Measurements from ENCODE around the gene SH2D7. TPM values are rescaled to one million over a fixed set of nuclear protein-coding genes. Genes with fewer than 3 reads are reported as not detected.

The SH2D7 gene
- polyA plus RNA-seq, 1 of the 3 experiments (the other 2 are of a cell fraction): not detected

- H4K20me1 ChIP-seq (ENCODE audit: insufficient read depth): peaks cover 4% of the 10 kb centered on the region; the same call in 1 of the 2 replicates
- H3K27ac ChIP-seq (ENCODE audit: low read depth in 2 of 2, low read length in 1 of 2): peak overlapping the region; percentile 30 to 88; a peak in 3 of 4 replicates
- ChIA-PET CTCF (interaction anchor here (0.7 to 1.2 kb wide), 2 partner anchors 60 to 89 kb away, joined by 3 read pairs; no protein-coding TSS in a partner anchor), POLR2A (no interaction called here)
- no peak overlapping the region for H2AFZ ChIP-seq (ENCODE audit: low read depth)
- H3K9ac ChIP-seq: no peak overlapping the region
- H3K4me3 ChIP-seq (ENCODE audit: low read depth in 2 of 2, low read length in 1 of 2): no peak overlapping the region
- H3K4me2 ChIP-seq: peak overlapping the region; percentile 11; the same call in 1 of the 2 replicates
- H3K9me2 ChIP-seq: no peaks in the 10 kb centered on the region
- H3K4me1 ChIP-seq (ENCODE audit: control insufficient read depth in 1 of 2, insufficient read depth in 2 of 2, low read depth in 1 of 2, low read length in 1 of 2): peaks cover 44 to 56% of the 10 kb centered on the region in 2 experiments
- H3F3A ChIP-seq (replicated peaks; ENCODE audit: insufficient read depth): no peaks in the 10 kb centered on the region
- TF ChIP-seq RAD21 (IDR thresholded peaks at IDR 0.05; ENCODE audit: low read length): no peak
- H3K9me3 ChIP-seq: no peaks in the 10 kb centered on the region
- H3K36me3 ChIP-seq (replicated peaks in 1 of 2; ENCODE audit: control insufficient read depth in 1 of 2, insufficient read depth in 2 of 2, low read length in 1 of 2): peaks cover 8 to 23% of the 10 kb centered on the region in 2 experiments
- no peaks in the 10 kb centered on the region for H3K27me3 ChIP-seq (ENCODE audit: insufficient read depth)
- peaks cover 30% of the 10 kb centered on the region; the same call in 1 of the 2 replicates for H3K79me2 ChIP-seq (ENCODE audit: insufficient read depth)
- DNase-seq: no peak
- 95% methylated on average over 5 of the region's 5 CpGs for WGBS (ENCODE audit: low lambda C conversion rate)
Measured at GRCh38 chr15:78048628-78048920, 43.8 kb upstream of the SH2D7 start.

DNA sequence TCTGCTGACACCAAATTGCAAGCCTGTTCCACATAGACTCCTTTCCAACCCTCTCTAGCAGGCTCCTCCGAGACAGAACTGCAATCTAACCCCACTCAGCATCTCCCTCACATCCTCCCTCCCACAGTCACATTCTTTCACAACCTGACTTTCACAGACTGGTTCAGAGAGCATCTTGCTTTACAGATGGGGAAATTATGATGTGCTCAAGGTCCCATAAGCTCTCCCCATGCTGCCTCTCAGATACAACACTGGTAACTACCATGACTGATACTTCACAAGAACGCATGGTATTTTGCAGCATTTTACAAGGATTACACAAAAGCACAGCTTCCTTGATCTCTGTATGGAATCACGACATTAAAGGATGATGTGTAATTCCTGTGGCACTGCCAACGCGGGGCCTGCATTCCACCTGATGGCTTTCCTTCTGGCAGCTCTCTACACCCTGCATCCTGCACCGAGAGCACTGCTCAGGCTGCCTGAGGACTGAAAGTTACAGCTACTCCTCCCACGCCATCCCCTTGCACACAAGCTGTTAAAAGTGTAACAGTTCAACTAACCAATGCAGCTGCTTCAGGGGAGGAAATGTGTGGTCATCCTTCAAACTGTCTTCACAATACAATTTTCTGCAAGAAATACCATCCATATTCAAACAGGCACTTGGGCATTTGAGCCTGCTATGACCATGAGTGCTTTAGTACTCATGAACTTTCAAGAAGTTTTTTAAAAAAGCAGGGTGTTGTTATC lies 42.5 kb upstream of the SH2D7 start:
- ChIA-PET CTCF (interaction anchor here (0.6 to 1.4 kb wide), 5 partner anchors 18 to 267 kb away, joined by 3 to 5 read pairs (median 3); no protein-coding TSS in a partner anchor), POLR2A (no interaction called here)
- Histone ChIP-seq H3F3A (replicated peaks; ENCODE audit: insufficient read depth) (no peaks in the 10 kb centered on the region), H3K27ac (ENCODE audit: low read depth in 2 of 2, low read length in 1 of 2) (peak overlapping the region; percentile 53 to 63; a peak in 3 of 4 replicates), H3K4me1 (ENCODE audit: control insufficient read depth in 1 of 2, insufficient read depth in 2 of 2, low read depth in 1 of 2, low read length in 1 of 2) (peaks cover 44 to 50% of the 10 kb centered on the region in 2 experiments), H3K36me3 (replicated peaks in 1 of 2; ENCODE audit: control insufficient read depth in 1 of 2, insufficient read depth in 2 of 2, low read length in 1 of 2) (peaks cover 0 to 15% of the 10 kb centered on the region in 2 experiments), H2AFZ (ENCODE audit: low read depth) (no peak overlapping the region), H3K9me3 (no peaks in the 10 kb centered on the region), H3K79me2 (ENCODE audit: insufficient read depth) (peaks cover 42% of the 10 kb centered on the region), H3K9me2 (no peaks in the 10 kb centered on the region), H3K4me2 (no peak overlapping the region), H3K27me3 (ENCODE audit: insufficient read depth) (no peaks in the 10 kb centered on the region), H4K20me1 (ENCODE audit: insufficient read depth) (peaks cover 4% of the 10 kb centered on the region; the same call in 1 of the 2 replicates), H3K9ac (no peak overlapping the region), H3K4me3 (ENCODE audit: low read depth in 2 of 2, low read length in 1 of 2) (no peak overlapping the region)
- no peak for DNase-seq
- WGBS (ENCODE audit: low lambda C conversion rate): 63% methylated on average over 7 of the region's 7 CpGs
- TF ChIP-seq RAD21 (IDR thresholded peaks at IDR 0.05; ENCODE audit: low read length) (no peak), NFIC (IDR thresholded peaks at IDR 0.05; ENCODE audit: borderline replicate concordance) (peak; percentile 81), YY1 (IDR thresholded peaks at IDR 0.05; ENCODE audit: low read depth) (no peak), ELF1 (IDR thresholded peaks at IDR 0.05) (no peak), FOXJ3 (CRISPR knock-in tag; IDR thresholded peaks at IDR 0.05) (no peak), CHD2 (IDR thresholded peaks at IDR 0.05; ENCODE audit: low read length, partially characterized antibody) (no peak), JUND (IDR thresholded peaks at IDR 0.05) (peak; percentile 66; the same call in 1 of the 2 replicates), TCF12 (IDR thresholded peaks at IDR 0.05) (peak; percentile 80), ZBTB33 (IDR thresholded peaks at IDR 0.05; ENCODE audit: borderline replicate concordance, low read depth) (no peak), TAF1 (IDR thresholded peaks at IDR 0.05; ENCODE audit: borderline replicate concordance, low read depth, low read length) (no peak), MXI1 (IDR thresholded peaks at IDR 0.05; ENCODE audit: low read depth, low read length) (no peak), RFX5 (IDR thresholded peaks at IDR 0.05; ENCODE audit: low read length) (no peak), NRF1 (IDR thresholded peaks at IDR 0.05; ENCODE audit: low read depth, low read length) (no peak), POLR2AphosphoS5 (IDR thresholded peaks at IDR 0.05; ENCODE audit: low read depth, low read length) (peak; percentile 34; the same call in 1 of the 2 replicates), SMC3 (IDR thresholded peaks at IDR 0.05; ENCODE audit: low read depth, low read length) (no peak; the same call in 1 of the 2 replicates), GATA2 (CRISPR knock-in tag; IDR thresholded peaks at IDR 0.05) (no peak), MEF2A (IDR thresholded peaks at IDR 0.05; ENCODE audit: borderline replicate concordance, low read depth) (no peak), FOXM1 (IDR thresholded peaks at IDR 0.05; ENCODE audit: low read depth) (no peak), TEAD4 (IDR thresholded peaks at IDR 0.05; ENCODE audit: borderline replicate concordance, insufficient read depth) (peak; percentile 83), FOSL2 (IDR thresholded peaks at IDR 0.05; ENCODE audit: borderline replicate concordance, low read depth) (peak; percentile 67; the same call in 1 of the 2 replicates), GABPA (IDR thresholded peaks at IDR 0.05; ENCODE audit: low read depth) (no peak), EP300 (IDR thresholded peaks at IDR 0.05; ENCODE audit: borderline replicate concordance in 1 of 2, low read depth in 1 of 2, low read length in 1 of 2) (peak in 1 of 2 experiments; percentile 79; a peak in 1 of 4 replicates)
- TF ChIP-seq, protein P1, sequence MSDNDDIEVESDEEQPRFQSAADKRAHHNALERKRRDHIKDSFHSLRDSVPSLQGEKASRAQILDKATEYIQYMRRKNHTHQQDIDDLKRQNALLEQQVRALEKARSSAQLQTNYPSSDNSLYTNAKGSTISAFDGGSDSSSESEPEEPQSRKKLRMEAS (IDR thresholded peaks at IDR 0.05; ENCODE audit: low read depth): peak; percentile 46
- TF ChIP-seq, protein P2, sequence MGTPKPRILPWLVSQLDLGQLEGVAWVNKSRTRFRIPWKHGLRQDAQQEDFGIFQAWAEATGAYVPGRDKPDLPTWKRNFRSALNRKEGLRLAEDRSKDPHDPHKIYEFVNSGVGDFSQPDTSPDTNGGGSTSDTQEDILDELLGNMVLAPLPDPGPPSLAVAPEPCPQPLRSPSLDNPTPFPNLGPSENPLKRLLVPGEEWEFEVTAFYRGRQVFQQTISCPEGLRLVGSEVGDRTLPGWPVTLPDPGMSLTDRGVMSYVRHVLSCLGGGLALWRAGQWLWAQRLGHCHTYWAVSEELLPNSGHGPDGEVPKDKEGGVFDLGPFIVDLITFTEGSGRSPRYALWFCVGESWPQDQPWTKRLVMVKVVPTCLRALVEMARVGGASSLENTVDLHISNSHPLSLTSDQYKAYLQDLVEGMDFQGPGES (IDR thresholded peaks at IDR 0.05; ENCODE audit: low read depth, low read length): no peak
- TF ChIP-seq, protein P3, sequence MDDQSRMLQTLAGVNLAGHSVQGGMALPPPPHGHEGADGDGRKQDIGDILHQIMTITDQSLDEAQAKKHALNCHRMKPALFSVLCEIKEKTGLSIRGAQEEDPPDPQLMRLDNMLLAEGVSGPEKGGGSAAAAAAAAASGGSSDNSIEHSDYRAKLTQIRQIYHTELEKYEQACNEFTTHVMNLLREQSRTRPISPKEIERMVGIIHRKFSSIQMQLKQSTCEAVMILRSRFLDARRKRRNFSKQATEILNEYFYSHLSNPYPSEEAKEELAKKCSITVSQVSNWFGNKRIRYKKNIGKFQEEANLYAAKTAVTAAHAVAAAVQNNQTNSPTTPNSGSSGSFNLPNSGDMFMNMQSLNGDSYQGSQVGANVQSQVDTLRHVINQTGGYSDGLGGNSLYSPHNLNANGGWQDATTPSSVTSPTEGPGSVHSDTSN (IDR thresholded peaks at IDR 0.05): peak; percentile 70

Data from SK-N-SH (cell line).